CD4-positive, CD25-positive, alpha-beta regulatory T cell (primary cell): ENCODE data around the gene ATXN10. TPM values are rescaled to one million over a fixed set of nuclear protein-coding genes. Genes with fewer than 3 reads are reported as not detected.

Experiments used
- ATAC-seq, 2 donors: fragments of 150-1000 bp; cut with Tn5 transposase; one replicate each; pipeline ENCODE4 v1.10.0; 2021; ENCODE audit warnings: low read depth in 2 of 2, moderate number of reproducible peaks in 2 of 2, moderate library complexity in 1 of 2
- DNase-seq, 3 donors: peaks; one replicate each; pipeline versions ENCODE4 v3.0.0 to v3.0.0-alpha.2; 2012 to 2022; ENCODE audit warnings: mixed read lengths in 1 of 3
- H3K27ac ChIP-seq: one replicate; pipeline ENCODE4 v1.7.0; 2013; ENCODE audit warnings: mild to moderate bottlenecking, low read length; ENCODE audit not compliant: insufficient read depth, poor library complexity, severe bottlenecking
- H3K27me3 ChIP-seq: one replicate; pipeline ENCODE4 v1.7.0; 2013; ENCODE audit warnings: low read length; ENCODE audit not compliant: control insufficient read depth, insufficient read depth
- H3K36me3 ChIP-seq: one replicate; pipeline ENCODE4 v1.7.0; 2013; ENCODE audit warnings: mild to moderate bottlenecking, low read length, moderate library complexity; ENCODE audit not compliant: control insufficient read depth, insufficient read depth
- H3K4me1 ChIP-seq: 2 replicates; pipeline ENCODE4 v1.7.0; 2013; ENCODE audit warnings: mild to moderate bottlenecking, low read length; ENCODE audit not compliant: insufficient read depth, control insufficient read depth, poor library complexity, severe bottlenecking
- H3K4me3 ChIP-seq: one replicate; pipeline ENCODE4 v1.7.0; 2013; ENCODE audit warnings: low read depth, mild to moderate bottlenecking, low read length, moderate library complexity
- H3K9me3 ChIP-seq, 2 experiments: 1 replicate in 1 of 2; 2 replicates in 1 of 2; pipeline ENCODE4 v1.7.0; 2013; ENCODE audit warnings: low read length in 2 of 2, mild to moderate bottlenecking in 1 of 2, moderate library complexity in 1 of 2; ENCODE audit not compliant: control insufficient read depth in 2 of 2
- H3K27ac Mint-ChIP-seq, 3 donors: one replicate each; pipeline ENCODE4 v1.8.0; 2020 to 2022; ENCODE audit warnings: mild to moderate bottlenecking in 3 of 3, mixed read lengths in 3 of 3, moderate library complexity in 2 of 3
- H3K27me3 Mint-ChIP-seq: one replicate; pipeline ENCODE4 v1.8.0; 2022; ENCODE audit warnings: mild to moderate bottlenecking, mixed read lengths
- H3K36me3 Mint-ChIP-seq: one replicate; pipeline ENCODE4 v1.8.0; 2020; ENCODE audit warnings: mixed read lengths
- H3K4me1 Mint-ChIP-seq, 4 donors: one replicate each; pipeline ENCODE4 v1.8.0; 2020 to 2022; ENCODE audit warnings: mixed read lengths in 4 of 4, mild to moderate bottlenecking in 1 of 4
- H3K4me3 Mint-ChIP-seq, 4 donors: one replicate each; pipeline ENCODE4 v1.8.0; 2020 to 2022; ENCODE audit warnings: mild to moderate bottlenecking in 4 of 4, mixed read lengths in 4 of 4, moderate library complexity in 3 of 4
- H3K9me3 Mint-ChIP-seq, 7 donors: one replicate each; pipeline ENCODE4 v1.8.0; 2020 to 2022; ENCODE audit warnings: mixed read lengths in 7 of 7, mild to moderate bottlenecking in 3 of 7, moderate library complexity in 2 of 7
- polyA plus RNA-seq, 4 donors: library from polyadenylated mRNA; unstranded; fragments of 300-500 nt; fragmentation: Illumina TruSeq; gene quantifications; one replicate each; pipeline ENCODE4 v1.2.3, GENCODE V29; 2021
- total RNA-seq: library from RNA; stranded (reverse); gene quantifications from one replicate; pipeline ENCODE4 v1.2.3, GENCODE V29; 2022

ATXN10 gene
- total and polyA plus RNA-seq, 5 donors from 2014 or later: 61.7 to 107 (median 80.6) TPM

DNA sequence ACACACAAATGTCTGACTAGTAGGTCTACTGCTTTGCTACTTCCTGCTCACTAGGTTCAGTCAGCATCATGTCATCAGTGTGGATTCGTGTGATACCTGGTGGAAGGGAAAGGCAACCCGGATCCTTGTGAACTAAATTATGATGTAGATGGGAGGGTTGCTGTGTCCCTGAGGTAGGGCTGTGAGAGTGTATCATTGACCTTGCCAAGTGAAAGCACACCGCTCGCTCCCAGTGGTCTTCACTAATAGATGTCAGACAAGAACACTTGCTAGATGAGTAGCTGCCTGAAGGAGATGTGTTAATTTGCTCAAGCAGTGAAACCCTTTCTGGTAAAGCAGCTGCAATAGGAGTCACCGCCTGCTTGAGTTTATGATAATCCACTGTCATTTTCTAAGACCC lies 185.9 kb downstream of the ATXN10 start:
- no peak overlapping the region for H3K4me3 Mint-ChIP-seq
- Histone ChIP-seq H3K36me3 (peaks cover 4% of the 10 kb centered on the region), H3K9me3 (peaks cover 4 to 7% of the 10 kb centered on the region in 2 experiments), H3K27me3 (no peaks in the 10 kb centered on the region), H3K4me3 (no peak overlapping the region), H3K4me1 (no peaks in the 10 kb centered on the region), H3K27ac (no peak overlapping the region)
- peaks cover 0 to 7% (median under 1%) of the 10 kb centered on the region in 7 donors for H3K9me3 Mint-ChIP-seq
- peaks cover 45% of the 10 kb centered on the region for H3K36me3 Mint-ChIP-seq
- H3K4me1 Mint-ChIP-seq: peaks cover 0 to under 1% (median 0%) of the 10 kb centered on the region in 4 donors
- no peak for DNase-seq
- H3K27me3 Mint-ChIP-seq: no peaks in the 10 kb centered on the region
- no peak for ATAC-seq
- no peak overlapping the region for H3K27ac Mint-ChIP-seq

DNA sequence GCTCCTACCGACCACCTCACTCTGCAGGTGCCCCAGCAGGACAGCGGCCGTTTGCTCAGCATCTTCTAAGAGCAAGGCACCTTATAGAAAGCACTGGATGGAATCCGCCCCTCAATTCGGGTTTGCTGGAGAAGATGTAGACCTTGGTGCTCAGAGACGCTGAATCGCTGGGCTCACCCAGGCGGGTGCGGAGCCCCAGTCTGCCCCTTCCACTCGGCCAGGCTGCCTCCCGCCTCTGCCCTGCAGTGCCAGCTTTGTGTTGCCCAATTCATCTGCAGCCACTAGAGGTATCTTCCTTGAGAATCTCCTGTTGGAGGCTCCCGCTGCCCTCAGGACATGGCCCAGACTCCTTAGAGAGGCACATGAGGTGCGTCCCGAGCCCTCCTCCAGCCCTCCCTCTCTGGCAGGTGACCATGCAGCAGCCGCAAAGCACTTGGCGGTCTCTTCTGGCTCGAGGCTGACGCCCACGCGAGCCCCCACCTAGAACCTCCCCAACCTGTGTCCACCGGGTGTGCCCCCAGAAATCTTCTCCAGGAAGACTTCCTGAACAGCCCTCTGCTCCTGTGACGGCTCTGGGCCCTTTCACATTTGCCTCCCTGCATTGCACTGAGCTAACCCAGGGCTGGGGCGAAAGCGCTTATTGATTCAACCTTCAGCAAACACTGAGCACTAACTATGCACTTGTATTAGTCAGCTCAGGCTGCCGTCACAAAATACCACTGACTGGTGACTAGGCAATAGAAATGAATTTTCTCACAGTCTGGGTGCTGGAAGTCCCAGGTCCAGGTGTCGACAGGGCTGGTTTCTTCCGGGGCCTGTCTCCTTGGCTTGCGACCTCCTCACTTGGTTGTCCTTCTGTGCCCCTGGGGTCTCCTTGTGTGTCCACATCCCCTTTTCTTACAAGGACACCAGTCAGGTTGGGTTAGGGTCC lies 187.9 kb downstream of the ATXN10 start:
- Mint-ChIP-seq H3K27ac (no peak overlapping the region), H3K36me3 (peaks cover 44% of the 10 kb centered on the region), H3K9me3 (peaks cover 0 to 6% (median 4%) of the 10 kb centered on the region in 7 donors), H3K4me3 (no peak overlapping the region), H3K4me1 (peaks cover 0 to 7% (median 6%) of the 10 kb centered on the region in 4 donors), H3K27me3 (peaks cover 14% of the 10 kb centered on the region)
- Histone ChIP-seq H3K9me3 (no peaks in the 10 kb centered on the region), H3K27ac (no peak overlapping the region), H3K4me1 (no peaks in the 10 kb centered on the region), H3K4me3 (no peak overlapping the region), H3K27me3 (peaks cover 4% of the 10 kb centered on the region), H3K36me3 (peaks cover 2% of the 10 kb centered on the region)
- ATAC-seq: no peak
- DNase-seq: no peak

DNA sequence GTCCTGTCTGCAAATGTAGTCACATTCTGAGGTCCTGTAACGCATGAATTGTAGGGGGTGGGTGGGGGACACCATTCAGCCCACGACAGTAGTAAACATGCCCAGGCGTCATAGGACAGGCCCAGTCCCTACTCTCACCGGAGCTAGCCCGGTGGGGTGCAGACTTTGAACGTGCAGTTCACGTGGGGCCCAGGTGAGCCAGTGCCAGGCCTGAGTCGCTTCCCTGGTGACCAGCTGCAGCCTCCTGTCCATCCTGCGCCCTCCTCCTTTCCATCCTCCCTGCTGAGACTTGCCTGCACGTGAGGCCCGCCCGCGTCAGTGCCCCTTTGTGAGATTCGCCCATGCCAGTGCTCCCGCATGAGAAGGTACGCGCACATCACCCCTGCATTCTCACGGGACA lies 188.6 kb downstream of the ATXN10 start:
- Mint-ChIP-seq H3K27me3 (peaks cover 21% of the 10 kb centered on the region), H3K9me3 (peaks cover 0 to 6% (median 4%) of the 10 kb centered on the region in 7 donors), H3K27ac (no peak overlapping the region), H3K4me3 (no peak overlapping the region), H3K4me1 (peaks cover 4 to 13% (median 10%) of the 10 kb centered on the region in 4 donors), H3K36me3 (peaks cover 40% of the 10 kb centered on the region)
- Histone ChIP-seq H3K27ac (no peak overlapping the region), H3K4me1 (no peaks in the 10 kb centered on the region), H3K27me3 (peaks cover 4% of the 10 kb centered on the region), H3K36me3 (peaks cover 2% of the 10 kb centered on the region), H3K4me3 (no peak overlapping the region), H3K9me3 (no peaks in the 10 kb centered on the region)
- ATAC-seq: no peak
- DNase-seq: no peak

DNA sequence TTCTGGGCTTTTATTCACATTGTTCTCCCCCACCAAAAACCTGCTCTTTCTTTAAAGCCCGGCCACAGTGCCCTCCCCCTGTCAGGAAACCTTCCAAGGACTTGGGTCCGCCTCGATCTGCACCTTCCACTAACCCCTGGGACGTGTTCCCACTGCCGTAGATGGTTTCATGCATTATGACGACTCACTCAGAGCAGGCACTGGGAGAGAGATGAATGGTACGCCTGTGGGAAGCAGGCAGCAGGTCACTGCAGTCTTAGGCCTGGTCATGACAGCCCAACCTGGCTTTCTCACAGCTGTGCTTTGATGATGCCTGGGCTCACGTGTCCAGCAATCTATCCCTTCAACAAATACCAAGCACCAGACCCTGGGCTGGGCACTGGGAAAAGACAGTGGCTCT lies 189.6 kb downstream of the ATXN10 start:
- H3K4me3 Mint-ChIP-seq: no peak overlapping the region
- no peaks in the 10 kb centered on the region for H3K36me3 ChIP-seq

DNA sequence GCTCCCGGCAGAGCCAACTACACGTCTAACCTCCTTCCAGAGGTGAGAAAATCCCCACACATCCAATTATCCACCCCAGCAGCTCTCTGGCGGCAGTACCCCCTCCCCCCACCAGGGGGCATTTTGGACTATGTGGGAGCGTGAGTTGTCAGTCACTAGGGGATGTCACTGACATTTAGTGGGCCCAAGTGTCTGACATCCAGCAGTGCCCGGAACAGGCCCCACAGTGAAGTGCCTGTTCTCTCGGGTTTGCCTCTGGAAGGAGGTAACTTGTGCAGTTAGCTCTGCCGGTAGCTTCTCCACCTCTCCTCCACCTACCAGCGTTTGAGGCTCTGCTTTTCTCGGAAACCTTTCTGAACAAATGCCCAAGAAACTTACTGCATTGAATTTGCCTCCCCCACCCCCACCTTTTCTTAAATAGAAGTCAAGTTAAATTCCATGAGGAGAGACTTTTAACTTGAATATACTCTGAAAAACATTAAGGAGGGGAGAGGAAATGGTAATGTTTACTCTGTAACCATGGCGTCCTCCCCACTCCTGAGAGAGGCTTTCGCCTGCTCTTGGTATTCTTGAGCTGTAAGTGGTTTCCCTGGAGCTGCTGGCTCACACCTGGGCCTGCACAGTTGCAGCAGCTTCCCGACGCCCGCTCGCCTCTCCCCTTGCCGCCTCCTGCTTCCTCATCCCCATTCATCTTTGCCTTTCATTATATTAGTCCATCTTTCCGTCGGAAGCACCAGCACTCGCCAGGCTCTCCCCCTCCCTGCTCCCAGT lies 192.5 kb downstream of the ATXN10 start:
- Mint-ChIP-seq H3K4me1 (peaks cover 5 to 19% (median 12%) of the 10 kb centered on the region in 4 donors), H3K36me3 (peaks cover 14% of the 10 kb centered on the region), H3K27ac (no peak overlapping the region), H3K4me3 (peak overlapping the region in 2 of 4 donors; percentile 52 to 84), H3K27me3 (peaks cover 37% of the 10 kb centered on the region), H3K9me3 (peaks cover 0 to 6% (median 4%) of the 10 kb centered on the region in 7 donors)
- Histone ChIP-seq H3K9me3 (no peaks in the 10 kb centered on the region), H3K27ac (no peak overlapping the region), H3K4me1 (no peaks in the 10 kb centered on the region), H3K27me3 (peaks cover 4% of the 10 kb centered on the region), H3K4me3 (no peak overlapping the region), H3K36me3 (no peaks in the 10 kb centered on the region)
- DNase-seq: peak; percentile 35 to 58 (median 55)
- ATAC-seq: peak; percentile 43 to 67

More for the DNA sequence above, 189.6 kb downstream of the ATXN10 start:
- no peak for DNase-seq
- Mint-ChIP-seq H3K4me1 (peaks cover 5 to 13% (median 10%) of the 10 kb centered on the region in 4 donors), H3K36me3 (peaks cover 33% of the 10 kb centered on the region), H3K27ac (no peak overlapping the region), H3K9me3 (peaks cover 0 to 6% (median 4%) of the 10 kb centered on the region in 7 donors), H3K27me3 (peaks cover 23% of the 10 kb centered on the region)
- Histone ChIP-seq H3K4me3 (no peak overlapping the region), H3K4me1 (no peaks in the 10 kb centered on the region), H3K9me3 (no peaks in the 10 kb centered on the region), H3K27ac (no peak overlapping the region), H3K27me3 (peaks cover 4% of the 10 kb centered on the region)
- no peak for ATAC-seq

DNA sequence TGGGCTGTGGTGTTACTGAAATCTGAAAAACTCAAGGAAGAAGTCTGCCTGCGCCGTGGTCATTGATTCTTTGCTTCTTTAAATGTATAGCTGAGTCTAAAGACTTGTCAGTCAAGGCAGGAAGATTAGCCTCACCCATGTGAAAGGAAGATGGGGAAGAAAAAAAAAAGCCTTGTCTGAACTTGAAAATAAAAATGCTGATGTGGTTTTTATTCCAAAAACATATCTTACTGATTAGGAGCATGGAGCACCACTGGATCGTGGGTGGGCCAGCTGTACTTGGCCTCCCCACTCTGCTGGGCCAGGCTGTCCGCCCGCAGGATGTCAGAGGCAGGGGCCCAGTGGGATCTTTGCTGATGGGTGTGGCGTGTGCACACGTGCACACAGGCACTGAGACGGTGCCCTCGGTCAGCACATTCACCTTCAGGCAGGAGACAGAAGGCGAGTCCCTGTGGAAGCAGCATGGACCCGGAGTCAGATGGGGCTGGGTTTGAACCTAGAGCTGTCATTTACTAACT lies 193.4 kb downstream of the ATXN10 start:
- Mint-ChIP-seq H3K27me3 (peaks cover 43% of the 10 kb centered on the region), H3K27ac (peak overlapping the region in 1 of 3 donors; percentile 41)

DNA sequence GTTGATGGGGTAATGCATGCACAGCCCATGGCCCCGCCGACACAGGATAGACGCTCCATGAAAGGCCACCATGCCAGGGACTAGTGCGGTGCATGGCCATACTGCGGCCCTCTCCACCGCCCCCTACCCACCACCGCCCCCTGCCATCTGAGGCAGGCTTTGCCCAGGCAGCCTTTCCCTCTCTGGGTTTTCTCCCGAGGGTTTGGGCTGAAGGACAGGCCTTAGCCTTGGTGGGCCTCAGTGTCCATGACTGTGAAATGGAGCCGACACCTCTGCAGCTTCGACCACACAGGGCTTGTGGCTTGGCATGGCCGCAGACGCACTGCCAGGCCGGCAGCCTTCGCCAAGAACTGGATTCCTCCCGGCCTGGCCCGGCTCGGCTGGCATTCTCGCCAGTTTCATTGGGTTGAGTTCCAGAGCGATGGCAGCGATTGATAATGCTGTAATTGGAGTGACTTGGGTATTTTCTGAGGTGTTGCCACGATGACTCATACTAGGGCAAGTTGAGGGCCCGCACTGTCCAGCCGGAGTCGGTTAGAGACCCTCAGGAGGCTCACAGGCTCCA lies 194.0 kb downstream of the ATXN10 start:
- no peaks in the 10 kb centered on the region for H3K9me3 ChIP-seq
- H3K36me3 ChIP-seq: no peaks in the 10 kb centered on the region
- no peak overlapping the region for H3K27ac ChIP-seq
- H3K27me3 ChIP-seq: peaks cover 4% of the 10 kb centered on the region
- peaks cover 46% of the 10 kb centered on the region for H3K27me3 Mint-ChIP-seq
- ATAC-seq (no peak), DNase-seq (no peak)
- H3K9me3 Mint-ChIP-seq: peaks cover 0 to 8% (median 4%) of the 10 kb centered on the region in 7 donors
- H3K4me3 Mint-ChIP-seq: no peak overlapping the region
- H3K4me3 ChIP-seq: no peak overlapping the region
- peaks cover 7% of the 10 kb centered on the region for H3K36me3 Mint-ChIP-seq
- no peak overlapping the region for H3K27ac Mint-ChIP-seq
- H3K4me1 ChIP-seq: no peaks in the 10 kb centered on the region
- peaks cover 5 to 19% (median 12%) of the 10 kb centered on the region in 4 donors for H3K4me1 Mint-ChIP-seq

More for the DNA sequence above, 193.4 kb downstream of the ATXN10 start:
- H3K4me3 Mint-ChIP-seq: peak overlapping the region in 1 of 4 donors; percentile 38
- ATAC-seq: no peak
- DNase-seq: no peak
- H3K36me3 Mint-ChIP-seq: peaks cover 10% of the 10 kb centered on the region
- Histone ChIP-seq H3K27ac (no peak overlapping the region), H3K9me3 (no peaks in the 10 kb centered on the region), H3K36me3 (no peaks in the 10 kb centered on the region), H3K27me3 (peaks cover 4% of the 10 kb centered on the region), H3K4me3 (no peak overlapping the region), H3K4me1 (no peaks in the 10 kb centered on the region)
- peaks cover 0 to 6% (median 4%) of the 10 kb centered on the region in 7 donors for H3K9me3 Mint-ChIP-seq
- H3K4me1 Mint-ChIP-seq: peaks cover 5 to 19% (median 12%) of the 10 kb centered on the region in 4 donors
